Endothelial cell of umbilical vein (primary cell): ENCODE results near the gene PPP1R7. TPM values are rescaled to one million over a fixed set of nuclear protein-coding genes. Genes with fewer than 3 reads are reported as not detected.

Source experiments
- BruUV-seq: library from RNA; stranded (reverse); fragments of 400-500 nt; replicated peaks from 2 replicates; lab custom pipeline; 2021; lab: Mats Ljungman, UMichigan
- CTCF ChIA-PET: fragments of 300-600, 350-600 bp; sonication (Branson Sonifier 250); formaldehyde crosslinking; loops from one replicate; lab custom pipeline; 2021; ENCODE audit warnings: antibody characterized with exemption, inconsistent platforms; lab: Charles Lee
- POLR2A ChIA-PET: fragments of 300-600, 350-600 bp; sonication (Branson Sonifier 250); formaldehyde crosslinking; loops from one replicate; lab custom pipeline; 2021; ENCODE audit warnings: antibody characterized with exemption, inconsistent platforms; lab: Charles Lee
- DNase-seq: peaks from one replicate; pipeline ENCODE4 v3.0.0-alpha.2; 2011; ENCODE audit warnings: low read depth, low spot score
- FAIRE-seq: peaks from 2 replicates; lab custom pipeline; 2011; peaks lifted over from hg19 to GRCh38; lab: Jason Lieb, UNC
- H2AFZ ChIP-seq: 2 replicates; pipeline ENCODE4 v1.6.0; 2012; ENCODE audit warnings: low read depth, low read length, control low read depth, inconsistent platforms
- H3K27ac ChIP-seq: 2 replicates; pipeline ENCODE4 v1.5.1; 2011; ENCODE audit warnings: low read depth, mild to moderate bottlenecking, control low read depth, low read length, moderate library complexity; ENCODE audit not compliant: insufficient read depth
- H3K27me3 ChIP-seq, 2 experiments: 2 replicates each; pipeline versions ENCODE4 v1.6.0 to v1.6.1; 2011; ENCODE audit warnings: low read length in 2 of 2, mixed read lengths in 1 of 2; ENCODE audit not compliant: control insufficient read depth in 2 of 2, insufficient read depth in 2 of 2
- H3K36me3 ChIP-seq, 2 experiments: 2 replicates in 1 of 2; 3 replicates in 1 of 2; pipeline ENCODE4 v1.5.1; 2011; ENCODE audit warnings: low read length in 2 of 2, mild to moderate bottlenecking in 1 of 2, moderate library complexity in 1 of 2; ENCODE audit not compliant: control insufficient read depth in 2 of 2, insufficient read depth in 2 of 2; ENCODE audit errors: extremely low read depth in 1 of 2
- H3K4me1 ChIP-seq: 3 replicates; pipeline ENCODE4 v1.5.1; 2011; ENCODE audit warnings: mild to moderate bottlenecking, low read length; ENCODE audit not compliant: control insufficient read depth, insufficient read depth; ENCODE audit errors: extremely low read depth
- H3K4me2 ChIP-seq: 2 replicates; pipeline ENCODE4 v1.6.1; 2011; ENCODE audit warnings: low read length, control low read depth, mixed read lengths; ENCODE audit not compliant: insufficient read depth
- H3K4me3 ChIP-seq, 3 experiments: fragments of 200-600 bp in 1 of 3; sonication (generic), shearing (Covaris generic) in 1 of 3; replicated peaks in 1 of 3; 2 replicates each; pipeline ENCODE4 v1.5.1; 2011 to 2016; ENCODE audit warnings: control low read depth in 3 of 3, low read length in 3 of 3, mild to moderate bottlenecking in 2 of 3, inconsistent platforms in 1 of 3, low read depth in 1 of 3, moderate library complexity in 1 of 3; ENCODE audit not compliant: insufficient read depth in 1 of 3
- H3K79me2 ChIP-seq: 2 replicates; pipeline ENCODE4 v1.6.0; 2012; ENCODE audit warnings: low read length, inconsistent platforms; ENCODE audit not compliant: control insufficient read depth, insufficient read depth
- H3K9ac ChIP-seq: replicated peaks from 2 replicates; pipeline ENCODE3; 2011; ENCODE audit warnings: low read length, control low read depth; ENCODE audit not compliant: insufficient read depth; ENCODE audit errors: extremely low read depth
- H3K9me1 ChIP-seq: replicated peaks from 3 replicates; pipeline ENCODE4 v1.6.0; 2011; ENCODE audit warnings: mild to moderate bottlenecking, low read length; ENCODE audit not compliant: control insufficient read depth, insufficient read depth; ENCODE audit errors: extremely low read depth
- H3K9me3 ChIP-seq: replicated peaks from 2 replicates; pipeline ENCODE4 v1.5.1; 2012; ENCODE audit warnings: low read length, inconsistent platforms; ENCODE audit not compliant: control insufficient read depth, insufficient read depth
- H4K20me1 ChIP-seq: replicated peaks from 2 replicates; pipeline ENCODE3; 2011; ENCODE audit warnings: mild to moderate bottlenecking, low read length; ENCODE audit not compliant: control insufficient read depth, insufficient read depth; ENCODE audit errors: extremely low read depth
- EZH2 ChIP-seq: IDR thresholded peaks from 2 replicates; pipeline ENCODE4 v1.6.1; 2012; ENCODE audit warnings: borderline replicate concordance, low read depth, mild to moderate bottlenecking, moderate library complexity, low read length, inconsistent platforms; ENCODE audit not compliant: severe bottlenecking
- FOS ChIP-seq: IDR thresholded peaks from 2 replicates; pipeline ENCODE4 v1.6.1; 2011; ENCODE audit warnings: mild to moderate bottlenecking, low read length, moderate library complexity, borderline replicate concordance; ENCODE audit not compliant: insufficient read depth
- GATA2 ChIP-seq: IDR thresholded peaks from 2 replicates; pipeline ENCODE4 v1.7.0; 2011; ENCODE audit warnings: low read depth, mild to moderate bottlenecking, moderate library complexity, mixed read lengths, low read length; ENCODE audit not compliant: insufficient read length, insufficient read depth
- JUN ChIP-seq: IDR thresholded peaks from 2 replicates; pipeline ENCODE4 v1.6.1; 2011; ENCODE audit warnings: borderline replicate concordance, low read depth; ENCODE audit not compliant: insufficient read length, insufficient read depth
- MYC ChIP-seq: IDR thresholded peaks from one replicate; pipeline ENCODE4 v1.6.1; 2011; ENCODE audit warnings: mild to moderate bottlenecking, low read depth, low read length
- POLR2A ChIP-seq: IDR thresholded peaks from 2 replicates; pipeline ENCODE4 v1.6.1; 2012; ENCODE audit warnings: low read depth, mild to moderate bottlenecking, control low read depth, low read length
- POLR2AphosphoS5 ChIP-seq: IDR thresholded peaks from 2 replicates; pipeline ENCODE4 v1.6.1; 2012; ENCODE audit warnings: low read depth, mild to moderate bottlenecking, control low read depth, low read length, moderate library complexity; ENCODE audit not compliant: insufficient read depth
- dilution Hi-C: fragments of 300-500 bp; cut with MboI; formaldehyde crosslinking; loops from one replicate; pipeline ENCODE4 v1.15.0; 2019; ENCODE audit warnings: low sequenced_read_pairs; ENCODE audit not compliant: extremely low pct_ligation_motif_present
- intact Hi-C: fragments of 100-400 bp; cut with micrococcal nuclease; formaldehyde crosslinking; loops from one replicate; pipeline ENCODE4 v1.10.0; 2022
- polyA plus RNA-seq, 4 experiments: library from polyadenylated mRNA; depleted of rRNA in 3 of 4; stranded (reverse) in 3 of 4; unstranded in 1 of 4; fragments of >200 nt; gene quantifications; 2 replicates each; pipeline versions ENCODE4 v1.2.1 to v1.2.3, GENCODE V29; 2011 to 2012; ENCODE audit warnings: missing spikeins in 1 of 4
- total RNA-seq: library from RNA; stranded (reverse); gene quantifications from 2 replicates; pipeline ENCODE4 v1.2.3, GENCODE V29; 2021
- TF ChIP-seq, protein P1 (sequence below), 2 donors: IDR thresholded peaks; 1 replicate in 1 of 2; 2 replicates in 1 of 2; pipeline ENCODE4 v1.5.1; 2011; ENCODE audit warnings: low read length in 2 of 2, mild to moderate bottlenecking in 2 of 2, moderate library complexity in 2 of 2, control low read depth in 1 of 2, inconsistent platforms in 1 of 2, low read depth in 1 of 2; ENCODE audit not compliant: insufficient read depth in 1 of 2; ENCODE audit errors: extremely low read depth in 1 of 2
- TF ChIP-seq, protein P2 (sequence below): IDR thresholded peaks from 2 replicates; pipeline ENCODE4 v1.6.1; 2011; ENCODE audit not compliant: insufficient read depth, insufficient read length

The PPP1R7 gene
- total and polyA plus RNA-seq, 2 donors (not counting 3 experiments of a cell fraction or from before 2014, with no cell fraction given), result 30.3 to 60.8 TPM

DNA sequence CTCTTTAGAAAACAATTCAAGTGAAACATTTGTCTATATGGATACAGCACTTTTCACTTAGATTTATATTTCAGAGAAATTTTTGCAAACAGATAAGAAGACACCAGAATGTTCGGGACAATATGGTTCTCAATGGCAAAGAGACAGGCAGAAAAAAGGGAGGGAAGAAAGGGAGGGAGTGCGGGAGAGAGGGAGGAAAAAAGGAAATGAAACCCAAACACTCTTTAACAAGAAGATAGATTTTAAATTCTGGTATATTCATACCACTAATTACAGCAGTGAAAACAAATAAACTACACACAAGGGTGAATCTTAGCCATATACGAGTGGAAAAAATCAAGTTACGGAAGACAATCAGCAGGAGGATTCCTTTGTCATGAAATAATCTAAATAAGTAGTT is 4.0 kb upstream of the PPP1R7 start:
- H3K4me1 ChIP-seq, result peaks cover 14% of the 10 kb centered on the region
- H3K36me3 ChIP-seq, result no peaks in the 10 kb centered on the region
- no peak for TF ChIP-seq MYC
- TF ChIP-seq POLR2A, result no peak
- TF ChIP-seq JUN, result no peak
- no peak for TF ChIP-seq FOS
- TF ChIP-seq POLR2AphosphoS5, result no peak
- TF ChIP-seq, protein P1, sequence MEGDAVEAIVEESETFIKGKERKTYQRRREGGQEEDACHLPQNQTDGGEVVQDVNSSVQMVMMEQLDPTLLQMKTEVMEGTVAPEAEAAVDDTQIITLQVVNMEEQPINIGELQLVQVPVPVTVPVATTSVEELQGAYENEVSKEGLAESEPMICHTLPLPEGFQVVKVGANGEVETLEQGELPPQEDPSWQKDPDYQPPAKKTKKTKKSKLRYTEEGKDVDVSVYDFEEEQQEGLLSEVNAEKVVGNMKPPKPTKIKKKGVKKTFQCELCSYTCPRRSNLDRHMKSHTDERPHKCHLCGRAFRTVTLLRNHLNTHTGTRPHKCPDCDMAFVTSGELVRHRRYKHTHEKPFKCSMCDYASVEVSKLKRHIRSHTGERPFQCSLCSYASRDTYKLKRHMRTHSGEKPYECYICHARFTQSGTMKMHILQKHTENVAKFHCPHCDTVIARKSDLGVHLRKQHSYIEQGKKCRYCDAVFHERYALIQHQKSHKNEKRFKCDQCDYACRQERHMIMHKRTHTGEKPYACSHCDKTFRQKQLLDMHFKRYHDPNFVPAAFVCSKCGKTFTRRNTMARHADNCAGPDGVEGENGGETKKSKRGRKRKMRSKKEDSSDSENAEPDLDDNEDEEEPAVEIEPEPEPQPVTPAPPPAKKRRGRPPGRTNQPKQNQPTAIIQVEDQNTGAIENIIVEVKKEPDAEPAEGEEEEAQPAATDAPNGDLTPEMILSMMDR (IDR thresholded peaks at IDR 0.05; ENCODE audit: extremely low read depth in 1 of 2, insufficient read depth in 1 of 2, low read depth in 1 of 2, low read length in 2 of 2), result no peak
- ChIA-PET POLR2A (no interaction called here), CTCF (no interaction called here)
- intact Hi-C loops (loop anchor here (5.0 to 10.0 kb wide), 2 partner anchors 291 to 586 kb away; partner anchors contain the start of gene D2HGDH), dilution Hi-C loops (no loop called here)
- H3K9ac ChIP-seq, result no peak overlapping the region
- no TSS peak for BruUV-seq
- FAIRE-seq, result no peak
- peaks cover 7% of the 10 kb centered on the region for H3K79me2 ChIP-seq
- DNase-seq, result no peak
- H4K20me1 ChIP-seq, result no peaks in the 10 kb centered on the region
- H3K4me3 ChIP-seq, result no peak overlapping the region
- H3K27ac ChIP-seq, result no peak overlapping the region
- H3K9me1 ChIP-seq, result no peaks in the 10 kb centered on the region
- H3K27me3 ChIP-seq, result no peaks in the 10 kb centered on the region
- H2AFZ ChIP-seq, result no peak overlapping the region
- no peak overlapping the region for H3K4me2 ChIP-seq
- H3K9me3 ChIP-seq, result no peaks in the 10 kb centered on the region

DNA sequence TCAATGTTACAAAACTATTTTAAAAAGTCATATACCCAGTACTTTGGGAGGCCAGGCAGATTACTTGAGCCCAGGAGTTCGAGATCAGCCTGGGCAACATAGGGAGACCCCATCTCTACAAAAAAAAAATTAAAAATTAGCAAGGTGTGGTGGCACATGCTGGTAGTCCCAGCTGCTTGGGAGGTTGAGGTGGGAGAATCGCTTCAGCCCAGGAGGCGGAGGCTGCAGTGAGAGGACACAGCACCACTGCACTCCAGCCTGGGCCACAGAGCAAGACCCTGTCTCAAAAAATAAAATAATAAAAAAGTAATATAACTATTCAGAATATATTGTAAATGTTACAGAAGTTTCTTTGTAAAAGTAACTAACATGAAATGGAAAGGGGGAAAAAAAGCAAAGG is 2.9 kb upstream of the PPP1R7 start:
- no peaks in the 10 kb centered on the region for H3K36me3 ChIP-seq
- no peaks in the 10 kb centered on the region for H3K27me3 ChIP-seq
- H3K27ac ChIP-seq, result no peak overlapping the region
- no peaks in the 10 kb centered on the region for H3K9me1 ChIP-seq
- H3K9me3 ChIP-seq, result no peaks in the 10 kb centered on the region
- no peak overlapping the region for H3K4me3 ChIP-seq
- no TSS peak for BruUV-seq
- no peak overlapping the region for H3K9ac ChIP-seq
- FAIRE-seq, result no peak
- peaks cover 15% of the 10 kb centered on the region for H3K4me1 ChIP-seq
- no peaks in the 10 kb centered on the region for H4K20me1 ChIP-seq
- dilution Hi-C loops, result no loop called here
- TF ChIP-seq GATA2 (no peak), FOS (no peak), POLR2A (no peak), MYC (no peak), EZH2 (no peak), POLR2AphosphoS5 (no peak), JUN (no peak)
- TF ChIP-seq, protein P1 (IDR thresholded peaks at IDR 0.05; ENCODE audit: extremely low read depth in 1 of 2, insufficient read depth in 1 of 2, low read depth in 1 of 2, low read length in 2 of 2), result no peak
- TF ChIP-seq, protein P2, sequence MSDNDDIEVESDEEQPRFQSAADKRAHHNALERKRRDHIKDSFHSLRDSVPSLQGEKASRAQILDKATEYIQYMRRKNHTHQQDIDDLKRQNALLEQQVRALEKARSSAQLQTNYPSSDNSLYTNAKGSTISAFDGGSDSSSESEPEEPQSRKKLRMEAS, result no peak
- ChIA-PET POLR2A (no interaction called here), CTCF (interaction anchor here (1.0 kb wide), 1 partner anchor 69 kb away, joined by 3 read pairs; no protein-coding TSS in a partner anchor)
- DNase-seq, result no peak
- H3K4me2 ChIP-seq, result no peak overlapping the region
- no peak overlapping the region for H2AFZ ChIP-seq
- intact Hi-C loops, result loop anchor here (5.0 to 10.0 kb wide), 2 partner anchors 293 to 585 kb away; partner anchors contain the start of gene D2HGDH
- H3K79me2 ChIP-seq, result peaks cover 13% of the 10 kb centered on the region
